Left forelimb (tissue), 1 donor: ENCODE data around the gene CCDC86.

ENCODE experiments used
- DNase-seq: peaks from one replicate; pipeline ENCODE4 v3.0.0-alpha.2; 2018; ENCODE audit warnings: low spot score

The CCDC86 gene

GRCh38 chr11:60891103-60891741 lies 49.3 kb downstream of the CCDC86 start:
- no peak for DNase-seq

GRCh38 chr11:60895687-60896086 lies 53.8 kb downstream of the CCDC86 start:
- DNase-seq, result peak; percentile 5

- peak; percentile 9 for DNase-seq
Observed at GRCh38 chr11:60897496-60897895, 55.6 kb downstream of the CCDC86 start.

GRCh38 chr11:60899046-60899936 lies 57.4 kb downstream of the CCDC86 start:
- peak; percentile 60 for DNase-seq

GRCh38 chr11:60899977-60900376 lies 58.1 kb downstream of the CCDC86 start:
- DNase-seq, result no peak
